HepG2 (cell line): ENCODE data around the gene ACVR2A. TPM values are rescaled to one million over a fixed set of nuclear protein-coding genes. Genes with fewer than 3 reads are reported as not detected.

Experiments used
- ATAC-seq: fragments of 200-7000 bp; cut with Tn5 transposase; 3 replicates; pipeline ENCODE4 v1.9.1; 2020; ENCODE audit warnings: mild to moderate bottlenecking, moderate library complexity
- BruUV-seq: library from RNA; stranded (reverse); fragments of 400-500 nt; replicated peaks from 2 replicates; lab custom pipeline; 2021; lab: Mats Ljungman, UMichigan
- CTCF ChIA-PET: fragments of 300-600 bp; formaldehyde crosslinking; extraction: SDS; loops from one replicate; lab custom pipeline; 2021; ENCODE audit warnings: low total read pairs, inconsistent platforms, low intra/inter-chr PET ratio; lab: Yijun Ruan, JAX
- POLR2A ChIA-PET: fragments of 350-600 bp; sonication (Branson Sonifier 250); formaldehyde crosslinking; loops from one replicate; lab custom pipeline; 2020; ENCODE audit warnings: antibody characterized with exemption, inconsistent platforms; lab: Yijun Ruan, JAX
- DNase-seq: peaks from one replicate; pipeline ENCODE4 v3.0.0-alpha.2; 2015; ENCODE audit warnings: low spot score
- FAIRE-seq: peaks from 3 replicates; lab custom pipeline; 2011; peaks lifted over from hg19 to GRCh38; lab: Jason Lieb, UNC
- H2AFZ ChIP-seq: one replicate; pipeline ENCODE4 v1.6.1; 2011; ENCODE audit warnings: low read length, inconsistent platforms
- H3K27ac ChIP-seq: fragments of 300-600 bp; 3 replicates; pipeline ENCODE4 v1.8.0; 2011; ENCODE audit warnings: mixed run types, mild to moderate bottlenecking, mixed read lengths, low read length, inconsistent platforms; ENCODE audit not compliant: insufficient read depth; ENCODE audit errors: extremely low read length
- H3K27me3 ChIP-seq, 2 experiments: fragments of 200-600 bp in 1 of 2; 2 replicates in 1 of 2; 3 replicates in 1 of 2; pipeline versions ENCODE4 v1.6.0 to v1.8.0; 2011; ENCODE audit warnings: low read length in 2 of 2, mild to moderate bottlenecking in 2 of 2, moderate library complexity in 2 of 2, inconsistent platforms in 1 of 2; ENCODE audit not compliant: insufficient read depth in 2 of 2, control insufficient read depth in 1 of 2
- H3K36me3 ChIP-seq, 2 experiments: fragments of 200-600 bp in 1 of 2; replicated peaks in 1 of 2; 2 replicates in 1 of 2; 3 replicates in 1 of 2; pipeline versions ENCODE4 v1.5.1 to v1.8.0; 2011; ENCODE audit warnings: low read length in 2 of 2, inconsistent platforms in 1 of 2; ENCODE audit not compliant: insufficient read depth in 2 of 2, control insufficient read depth in 1 of 2
- H3K4me1 ChIP-seq: 2 replicates; pipeline ENCODE4 v1.5.1; 2012; ENCODE audit warnings: low read length, inconsistent platforms; ENCODE audit not compliant: insufficient read depth
- H3K4me2 ChIP-seq: 2 replicates; pipeline ENCODE4 v1.6.0; 2011; ENCODE audit warnings: low read depth, low read length, inconsistent platforms
- H3K4me3 ChIP-seq, 3 experiments: fragments of 200-600 bp in 1 of 3; sonication (generic), shearing (Covaris generic) in 1 of 3; replicated peaks in 1 of 3; 2 replicates each; pipeline ENCODE4 v1.5.1; 2011 to 2016; ENCODE audit warnings: low read length in 3 of 3, inconsistent platforms in 2 of 3, low read depth in 2 of 3, mild to moderate bottlenecking in 2 of 3, control low read depth in 1 of 3, mixed read lengths in 1 of 3; ENCODE audit not compliant: insufficient read depth in 1 of 3
- H3K79me2 ChIP-seq: one replicate; pipeline ENCODE4 v1.6.1; 2011; ENCODE audit warnings: low read length, inconsistent platforms; ENCODE audit not compliant: insufficient read depth
- H3K9ac ChIP-seq: 2 replicates; pipeline ENCODE4 v1.6.0; 2011; ENCODE audit warnings: mild to moderate bottlenecking, low read depth, low read length, inconsistent platforms; ENCODE audit not compliant: insufficient read depth
- H3K9me3 ChIP-seq: 2 replicates; pipeline ENCODE4 v1.5.1; 2012; ENCODE audit warnings: mild to moderate bottlenecking, low read length
- H4K20me1 ChIP-seq: 2 replicates; pipeline ENCODE4 v1.6.0; 2011; ENCODE audit warnings: inconsistent platforms, mild to moderate bottlenecking, low read length, moderate library complexity; ENCODE audit not compliant: insufficient read depth
- ELF3 ChIP-seq: IDR thresholded peaks from 2 replicates; pipeline ENCODE4 v1.6.1; 2016; ENCODE audit warnings: missing genetic modification reagents, missing compliant biosample characterization
- GABPA ChIP-seq, 2 experiments: IDR thresholded peaks; 2 replicates each; pipeline ENCODE4 v1.6.1; 2011 to 2016; ENCODE audit warnings: low read depth in 2 of 2, low read length in 1 of 2, missing biosample characterization in 1 of 2, missing genetic modification characterization in 1 of 2
- HIVEP1 ChIP-seq: sonication (generic); formaldehyde crosslinking; IDR thresholded peaks from 2 replicates; pipeline ENCODE4 v1.4.0; 2020; ENCODE audit warnings: mild to moderate bottlenecking, missing genetic modification reagents
- KDM1A ChIP-seq: IDR thresholded peaks from 2 replicates; pipeline ENCODE4 v1.6.1; 2016; ENCODE audit warnings: missing compliant biosample characterization
- KDM4B ChIP-seq: sonication (generic); formaldehyde crosslinking; IDR thresholded peaks from 2 replicates; pipeline ENCODE4 v1.4.0; 2020; ENCODE audit warnings: missing genetic modification reagents
- KLF9 ChIP-seq: IDR thresholded peaks from 2 replicates; pipeline ENCODE4 v1.6.1; 2016; ENCODE audit warnings: low read depth
- MATR3 ChIP-seq: sonication (generic); formaldehyde crosslinking; IDR thresholded peaks from 2 replicates; pipeline ENCODE4 v1.4.0; 2020; ENCODE audit warnings: missing genetic modification reagents
- MYNN ChIP-seq: sonication (generic); formaldehyde crosslinking; IDR thresholded peaks from 2 replicates; pipeline ENCODE4 v1.4.0; 2020; ENCODE audit warnings: mild to moderate bottlenecking, low read depth, missing genetic modification reagents
- NFE2 ChIP-seq: sonication (generic); formaldehyde crosslinking; IDR thresholded peaks from 2 replicates; pipeline ENCODE4 v1.4.0; 2020; ENCODE audit warnings: missing genetic modification reagents
- PITX1 ChIP-seq: sonication (generic); formaldehyde crosslinking; IDR thresholded peaks from 2 replicates; pipeline ENCODE4 v1.5.1; 2020; ENCODE audit warnings: mild to moderate bottlenecking, missing genetic modification reagents
- ZNF180 ChIP-seq: sonication (generic); formaldehyde crosslinking; IDR thresholded peaks from 2 replicates; pipeline ENCODE4 v1.4.0; 2020; ENCODE audit warnings: low read depth, missing genetic modification reagents, borderline replicate concordance
- ZNF274 ChIP-seq: sonication (generic); formaldehyde crosslinking; IDR thresholded peaks from 2 replicates; pipeline ENCODE4 v1.5.1; 2020; ENCODE audit warnings: mild to moderate bottlenecking, missing genetic modification reagents
- ZNF282 ChIP-seq: fragments of 450-650 bp; IDR thresholded peaks from 2 replicates; pipeline ENCODE4 v1.6.1; 2018; ENCODE audit not compliant: partially characterized antibody
- ZNF317 ChIP-seq: sonication (generic); formaldehyde crosslinking; IDR thresholded peaks from 2 replicates; pipeline ENCODE4 v1.5.0; 2020; ENCODE audit warnings: mild to moderate bottlenecking, missing genetic modification reagents
- ZNF329 ChIP-seq: sonication (generic); formaldehyde crosslinking; IDR thresholded peaks from 2 replicates; pipeline ENCODE4 v1.9.0; 2021; ENCODE audit warnings: low read depth, mild to moderate bottlenecking, missing genetic modification reagents
- ZNF530 ChIP-seq: sonication (generic); formaldehyde crosslinking; IDR thresholded peaks from 2 replicates; pipeline ENCODE4 v1.5.0; 2020; ENCODE audit warnings: low read depth, mild to moderate bottlenecking, missing genetic modification reagents
- ZNF878 ChIP-seq: sonication (generic); formaldehyde crosslinking; IDR thresholded peaks from 2 replicates; pipeline ENCODE4 v1.8.1; 2023; ENCODE audit warnings: mild to moderate bottlenecking, missing genetic modification reagents, moderate library complexity
- WGBS: methylation state at CpG from one replicate; pipeline ENCODE4 v1.1.6; 2017; ENCODE audit warnings: low lambda C conversion rate; 5-methylcytosine and 5-hydroxymethylcytosine counted together
- in situ Hi-C: cut with HindIII; loops from 2 replicates; pipeline ENCODE4 v1.10.0; 2017; ENCODE audit warnings: low pct_unique_long_range_greater_than_20kb; ENCODE audit not compliant: extremely low pct_ligation_motif_present
- intact Hi-C: fragments of 100-400 bp; cut with micrococcal nuclease; formaldehyde crosslinking; loops from one replicate; pipeline ENCODE4 v1.10.0; 2022; ENCODE audit not compliant: unreplicated experiment
- polyA plus RNA-seq, 8 experiments: library from polyadenylated mRNA; depleted of rRNA in 3 of 8; stranded (reverse) in 7 of 8; unstranded in 1 of 8; fragments of >200 nt; fragmentation: Illumina TruSeq in 4 of 8; extraction: Trizol in 4 of 8; gene quantifications; 2 replicates each; pipeline versions ENCODE4 v1.2.1 to v1.2.3, GENCODE V29; 2011 to 2016; ENCODE audit warnings: low read depth in 4 of 8, missing spikeins in 1 of 8, mixed read lengths in 1 of 8; ENCODE audit not compliant: insufficient read depth in 1 of 8
- total RNA-seq, 5 experiments: library from RNA; depleted of rRNA; stranded (reverse); fragments of >200 nt; fragmentation: Illumina TruSeq; extraction: Trizol; gene quantifications; 2 replicates each; pipeline ENCODE4 v1.2.3, GENCODE V29; 2016; ENCODE audit warnings: low read depth in 1 of 5
- TF ChIP-seq, protein P1 (sequence below): sonication (generic); formaldehyde crosslinking; IDR thresholded peaks from 2 replicates; pipeline ENCODE4 v1.5.1; 2020; ENCODE audit warnings: missing genetic modification reagents, mild to moderate bottlenecking, borderline replicate concordance
- TF ChIP-seq, protein P2 (sequence below): sonication (generic); formaldehyde crosslinking; IDR thresholded peaks from 2 replicates; pipeline ENCODE4 v1.4.0; 2020; ENCODE audit warnings: mild to moderate bottlenecking, missing genetic modification reagents
- TF ChIP-seq, protein P3 (sequence below): sonication (generic); formaldehyde crosslinking; IDR thresholded peaks from 2 replicates; pipeline ENCODE4 v1.4.0; 2020; ENCODE audit warnings: missing genetic modification reagents, mild to moderate bottlenecking, borderline replicate concordance

ACVR2A gene
- total and polyA plus RNA-seq, 2 of the 13 experiments (the other 11 are each of a cell fraction or from before 2014, with no cell fraction given): 8.3 to 18.0 TPM

DNA sequence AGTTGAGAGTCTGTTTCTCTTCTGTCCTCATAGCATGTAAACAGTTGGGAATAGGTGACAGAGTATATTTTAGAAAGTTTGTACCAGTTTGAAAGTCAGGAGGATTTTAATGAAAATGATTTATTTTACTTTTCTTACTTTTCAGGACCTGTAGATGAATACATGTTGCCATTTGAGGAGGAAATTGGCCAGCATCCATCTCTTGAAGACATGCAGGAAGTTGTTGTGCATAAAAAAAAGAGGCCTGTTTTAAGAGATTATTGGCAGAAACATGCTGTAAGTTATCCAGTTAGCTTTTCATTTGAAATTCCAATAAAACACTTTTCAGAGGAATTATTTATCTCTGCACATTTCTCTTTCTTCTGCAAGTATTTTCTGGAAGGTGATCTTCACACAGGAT, 81.1 kb downstream of the ACVR2A start (continued):
- TF ChIP-seq, protein P1, sequence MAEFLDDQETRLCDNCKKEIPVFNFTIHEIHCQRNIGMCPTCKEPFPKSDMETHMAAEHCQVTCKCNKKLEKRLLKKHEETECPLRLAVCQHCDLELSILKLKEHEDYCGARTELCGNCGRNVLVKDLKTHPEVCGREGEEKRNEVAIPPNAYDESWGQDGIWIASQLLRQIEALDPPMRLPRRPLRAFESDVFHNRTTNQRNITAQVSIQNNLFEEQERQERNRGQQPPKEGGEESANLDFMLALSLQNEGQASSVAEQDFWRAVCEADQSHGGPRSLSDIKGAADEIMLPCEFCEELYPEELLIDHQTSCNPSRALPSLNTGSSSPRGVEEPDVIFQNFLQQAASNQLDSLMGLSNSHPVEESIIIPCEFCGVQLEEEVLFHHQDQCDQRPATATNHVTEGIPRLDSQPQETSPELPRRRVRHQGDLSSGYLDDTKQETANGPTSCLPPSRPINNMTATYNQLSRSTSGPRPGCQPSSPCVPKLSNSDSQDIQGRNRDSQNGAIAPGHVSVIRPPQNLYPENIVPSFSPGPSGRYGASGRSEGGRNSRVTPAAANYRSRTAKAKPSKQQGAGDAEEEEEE (CRISPR knock-in tag): no peak
- no peak for TF ChIP-seq ZNF530 (CRISPR knock-in tag)
- no peak for TF ChIP-seq ZNF180 (CRISPR knock-in tag)

DNA sequence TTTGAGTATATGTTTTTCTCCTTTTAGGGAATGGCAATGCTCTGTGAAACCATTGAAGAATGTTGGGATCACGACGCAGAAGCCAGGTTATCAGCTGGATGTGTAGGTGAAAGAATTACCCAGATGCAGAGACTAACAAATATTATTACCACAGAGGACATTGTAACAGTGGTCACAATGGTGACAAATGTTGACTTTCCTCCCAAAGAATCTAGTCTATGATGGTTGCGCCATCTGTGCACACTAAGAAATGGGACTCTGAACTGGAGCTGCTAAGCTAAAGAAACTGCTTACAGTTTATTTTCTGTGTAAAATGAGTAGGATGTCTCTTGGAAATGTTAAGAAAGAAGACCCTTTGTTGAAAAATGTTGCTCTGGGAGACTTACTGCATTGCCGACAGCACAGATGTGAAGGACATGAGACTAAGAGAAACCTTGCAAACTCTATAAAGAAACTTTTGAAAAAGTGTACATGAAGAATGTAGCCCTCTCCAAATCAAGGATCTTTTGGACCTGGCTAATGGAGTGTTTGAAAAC, 82.3 kb downstream of the ACVR2A start:
- ATAC-seq (peak; percentile 98), DNase-seq (peak; percentile 99), FAIRE-seq (peak; percentile 66)
- H3K4me1 ChIP-seq: peaks cover 50% of the 10 kb centered on the region
- H3K9me3 ChIP-seq: no peaks in the 10 kb centered on the region
- peak overlapping the region; percentile 89 for H3K27ac ChIP-seq
- H3K4me2 ChIP-seq: peak overlapping the region; percentile 57
- H3K9ac ChIP-seq: peak overlapping the region; percentile 59
- no peak overlapping the region for H2AFZ ChIP-seq
- ChIA-PET CTCF (no interaction called here), POLR2A (interaction anchor here (0.7 to 3.6 kb wide), 4 partner anchors 16 to 1660 kb away, joined by 3 to 13 read pairs (median 7); partner anchors contain the start of genes MBD5 and ORC4)
- no peaks in the 10 kb centered on the region for H4K20me1 ChIP-seq
- in situ Hi-C loops: loop anchor here (25.0 kb wide), 1 partner anchor 1060 kb away; no protein-coding TSS in a partner anchor
- no peaks in the 10 kb centered on the region; a peak in 1 of 5 replicates for H3K36me3 ChIP-seq
- no peaks in the 10 kb centered on the region for H3K79me2 ChIP-seq
- WGBS: 1% methylated on average over 4 of the region's 4 CpGs
- peak overlapping the region in 2 of 3 experiments; percentile 13 to 45; a peak in 2 of 6 replicates for H3K4me3 ChIP-seq
- BruUV-seq: no TSS peak
- intact Hi-C loops: loop anchor here (1.0 to 2.0 kb wide), 3 partner anchors 81 to 718 kb away; partner anchors contain the start of genes MBD5 and ORC4
- no peaks in the 10 kb centered on the region for H3K27me3 ChIP-seq
- TF ChIP-seq MATR3 (no peak), ZNF878 (CRISPR knock-in tag) (peak; percentile 92; the same call in 1 of the 2 replicates), ZNF274 (CRISPR knock-in tag) (no peak), NFE2 (no peak), ZNF329 (CRISPR knock-in tag) (no peak), MYNN (CRISPR knock-in tag) (no peak), KDM1A (CRISPR knock-in tag) (0 out of 2 replicates have a peak, but pooled peaks have one; percentile 58), KDM4B (CRISPR knock-in tag) (peak; percentile 72), GABPA (IDR thresholded peaks at IDR 0.05; ENCODE audit: low read depth, low read length) (no peak), GABPA (CRISPR knock-in tag; IDR thresholded peaks at IDR 0.05; ENCODE audit: low read depth) (peak; percentile 44; the same call in 1 of the 2 replicates), HIVEP1 (no peak), KLF9 (CRISPR knock-in tag) (no peak), PITX1 (CRISPR knock-in tag) (peak; percentile 89), ELF3 (peak; percentile 75), ZNF282 (no peak), ZNF317 (CRISPR knock-in tag) (peak; percentile 77; the same call in 1 of the 2 replicates)
- TF ChIP-seq, protein P2, sequence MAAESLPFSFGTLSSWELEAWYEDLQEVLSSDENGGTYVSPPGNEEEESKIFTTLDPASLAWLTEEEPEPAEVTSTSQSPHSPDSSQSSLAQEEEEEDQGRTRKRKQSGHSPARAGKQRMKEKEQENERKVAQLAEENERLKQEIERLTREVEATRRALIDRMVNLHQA (CRISPR knock-in tag): no peak
- TF ChIP-seq, protein P3, sequence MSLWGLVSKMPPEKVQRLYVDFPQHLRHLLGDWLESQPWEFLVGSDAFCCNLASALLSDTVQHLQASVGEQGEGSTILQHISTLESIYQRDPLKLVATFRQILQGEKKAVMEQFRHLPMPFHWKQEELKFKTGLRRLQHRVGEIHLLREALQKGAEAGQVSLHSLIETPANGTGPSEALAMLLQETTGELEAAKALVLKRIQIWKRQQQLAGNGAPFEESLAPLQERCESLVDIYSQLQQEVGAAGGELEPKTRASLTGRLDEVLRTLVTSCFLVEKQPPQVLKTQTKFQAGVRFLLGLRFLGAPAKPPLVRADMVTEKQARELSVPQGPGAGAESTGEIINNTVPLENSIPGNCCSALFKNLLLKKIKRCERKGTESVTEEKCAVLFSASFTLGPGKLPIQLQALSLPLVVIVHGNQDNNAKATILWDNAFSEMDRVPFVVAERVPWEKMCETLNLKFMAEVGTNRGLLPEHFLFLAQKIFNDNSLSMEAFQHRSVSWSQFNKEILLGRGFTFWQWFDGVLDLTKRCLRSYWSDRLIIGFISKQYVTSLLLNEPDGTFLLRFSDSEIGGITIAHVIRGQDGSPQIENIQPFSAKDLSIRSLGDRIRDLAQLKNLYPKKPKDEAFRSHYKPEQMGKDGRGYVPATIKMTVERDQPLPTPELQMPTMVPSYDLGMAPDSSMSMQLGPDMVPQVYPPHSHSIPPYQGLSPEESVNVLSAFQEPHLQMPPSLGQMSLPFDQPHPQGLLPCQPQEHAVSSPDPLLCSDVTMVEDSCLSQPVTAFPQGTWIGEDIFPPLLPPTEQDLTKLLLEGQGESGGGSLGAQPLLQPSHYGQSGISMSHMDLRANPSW (CRISPR knock-in tag): peak; percentile 94; the same call in 1 of the 2 replicates
